ENCODE measurements around the gene CEP85L.

The CEP85L gene

DNA sequence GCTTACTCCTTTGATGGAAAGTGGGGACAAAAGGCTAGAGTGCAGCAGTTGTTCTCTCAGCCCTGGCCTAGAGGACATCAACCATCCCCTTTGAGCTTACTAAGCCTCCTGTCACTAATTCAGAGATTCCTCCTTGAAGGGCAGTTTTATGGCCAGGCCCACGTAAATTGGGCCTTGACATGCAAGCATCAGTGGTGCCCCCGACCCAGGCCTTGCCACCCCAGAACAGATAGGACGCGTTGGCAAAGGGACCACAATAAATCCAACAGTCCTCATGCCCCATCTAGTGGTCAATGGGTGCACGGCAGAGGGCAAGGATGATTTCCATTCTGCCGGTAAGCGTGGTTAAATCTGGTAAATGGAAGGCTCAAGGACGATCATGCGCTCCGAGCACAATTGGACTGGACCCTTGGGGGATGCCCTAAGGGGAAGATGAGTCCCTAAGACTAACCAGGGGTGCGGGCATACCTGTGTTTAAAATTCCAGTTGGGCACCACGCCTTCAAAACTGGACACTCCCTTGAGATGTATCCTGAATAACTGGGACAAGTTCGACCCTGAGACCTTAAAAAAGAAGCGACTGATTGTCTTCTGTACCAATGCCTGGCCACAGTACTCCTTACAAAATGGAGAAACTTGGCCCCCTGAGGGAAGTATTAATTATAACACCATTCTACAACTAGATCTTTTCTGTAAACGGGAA, 32.6 kb downstream of the CEP85L start:
- DNase-seq = no peak

DNA sequence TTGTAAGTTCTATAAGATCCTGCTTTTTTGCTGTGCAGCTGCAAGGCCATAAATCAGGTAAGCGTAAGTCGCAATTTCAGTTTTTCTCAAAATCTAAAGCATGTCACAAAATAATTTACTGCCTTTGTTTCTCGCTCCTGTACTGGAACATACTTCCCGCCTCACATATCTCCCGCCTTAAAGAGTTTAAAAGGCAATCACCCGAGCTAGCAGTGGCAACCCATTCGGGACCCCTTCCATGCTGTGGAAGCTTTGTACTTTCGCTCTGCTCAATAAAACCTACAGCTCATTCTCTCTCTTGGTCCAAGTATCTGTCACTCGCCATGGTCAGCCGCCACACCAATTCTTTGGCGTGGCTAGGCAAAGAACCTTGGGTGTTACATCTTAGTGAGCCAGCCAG, 34.0 kb downstream of the CEP85L start:
- DNase-seq = no peak

DNA sequence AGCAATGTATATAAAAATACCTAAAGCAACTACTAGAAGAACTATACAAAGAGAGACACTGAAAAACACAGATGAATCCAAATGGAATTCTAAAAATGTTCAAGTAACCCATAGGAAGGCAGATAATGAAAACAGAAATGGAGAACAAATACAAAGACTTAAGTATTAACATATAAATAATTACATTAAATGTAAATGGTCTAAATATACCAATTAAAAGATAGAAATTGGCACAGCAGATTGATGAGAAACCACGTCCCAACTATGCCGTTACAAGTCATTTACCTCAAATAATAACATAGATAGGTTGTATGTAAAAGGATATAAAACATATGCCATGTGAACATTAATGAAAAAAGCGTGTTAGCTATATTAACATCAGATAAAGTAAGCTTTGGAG, 40.1 kb downstream of the CEP85L start:
- DNase-seq = no peak

GRCh38 chr6:118606858-118607257, 44.5 kb downstream of the CEP85L start:
- DNase-seq = no peak

DNA sequence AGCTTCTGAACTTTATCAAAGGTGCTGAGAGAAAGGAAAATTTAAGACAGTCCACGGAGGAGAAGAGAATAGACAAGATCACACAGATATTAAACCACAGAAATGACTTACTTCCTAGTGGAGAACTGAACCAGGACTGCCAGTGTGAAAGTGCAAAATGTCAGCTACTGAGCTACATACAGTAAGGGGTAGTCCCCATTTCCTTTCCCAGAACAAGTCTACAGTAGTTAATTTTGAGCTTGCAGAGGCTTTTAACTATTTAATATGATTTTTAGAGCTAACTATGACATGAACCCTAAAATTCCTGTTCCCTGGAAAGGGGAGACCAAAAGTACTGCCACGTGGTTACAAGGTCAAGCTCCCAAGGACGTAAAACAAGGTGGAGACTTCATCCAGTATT, 45.1 kb downstream of the CEP85L start:
- DNase-seq = no peak

DNA sequence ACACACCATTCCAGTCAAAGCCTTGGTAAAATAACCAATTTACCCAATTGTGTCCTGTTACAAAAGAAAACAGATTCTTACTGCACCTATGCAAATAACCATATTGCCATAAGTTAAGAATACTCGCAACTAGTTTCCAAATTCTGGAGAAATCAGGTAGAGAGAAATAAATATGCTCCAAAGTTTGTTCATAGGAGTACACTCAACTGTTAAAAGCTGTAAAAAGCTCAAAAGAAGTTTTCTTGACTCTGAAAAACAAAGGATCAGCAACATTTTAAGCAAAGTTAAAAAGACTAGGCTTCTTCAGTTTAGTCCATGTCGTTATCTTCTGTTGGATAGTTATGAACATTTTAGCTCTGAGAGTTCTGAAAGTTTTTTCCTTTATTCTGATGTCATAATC, 48.0 kb downstream of the CEP85L start:
- no peak for DNase-seq

GRCh38 chr6:118602300-118602699, 49.1 kb downstream of the CEP85L start:
- DNase-seq = no peak

DNA sequence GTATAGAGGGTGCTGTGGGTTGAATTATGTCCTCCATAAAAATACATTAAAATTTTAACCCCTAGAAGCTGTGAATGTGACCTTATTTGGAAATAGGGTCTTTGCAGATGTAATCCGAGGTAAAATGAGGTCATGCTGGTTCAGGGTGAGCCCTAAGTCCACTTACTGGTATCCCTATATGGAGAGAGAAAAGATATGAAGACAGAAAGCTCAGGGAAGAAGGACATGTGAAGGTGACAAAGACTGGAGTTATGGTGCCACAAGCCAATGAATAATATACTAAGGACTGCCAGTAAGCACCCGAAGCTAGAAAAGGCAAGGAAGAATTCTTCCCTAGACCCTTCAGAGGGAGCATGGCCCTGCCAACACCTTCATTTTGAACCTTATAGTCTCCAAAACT, 53.1 kb downstream of the CEP85L start:
- DNase-seq = no peak

DNA sequence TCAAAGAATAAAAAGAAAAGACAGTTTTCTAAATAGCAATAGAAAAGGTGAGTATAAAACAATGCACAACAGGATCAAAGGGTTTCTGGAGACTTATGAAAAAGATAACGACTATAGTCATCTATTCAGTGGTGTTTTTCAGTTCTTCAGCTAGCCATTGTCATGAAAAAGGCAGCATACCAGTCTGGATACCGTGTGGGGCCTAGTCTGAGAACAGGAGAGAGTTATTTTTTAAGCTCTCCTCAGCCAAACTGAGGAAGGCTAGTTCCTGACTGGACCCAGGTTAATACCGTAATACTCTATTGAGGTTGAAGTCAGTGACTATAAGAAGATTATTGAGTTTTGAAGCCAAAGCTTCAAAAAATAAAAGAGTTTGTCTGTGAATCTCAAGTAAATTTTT, 53.8 kb downstream of the CEP85L start:
- DNase-seq = no peak

DNA sequence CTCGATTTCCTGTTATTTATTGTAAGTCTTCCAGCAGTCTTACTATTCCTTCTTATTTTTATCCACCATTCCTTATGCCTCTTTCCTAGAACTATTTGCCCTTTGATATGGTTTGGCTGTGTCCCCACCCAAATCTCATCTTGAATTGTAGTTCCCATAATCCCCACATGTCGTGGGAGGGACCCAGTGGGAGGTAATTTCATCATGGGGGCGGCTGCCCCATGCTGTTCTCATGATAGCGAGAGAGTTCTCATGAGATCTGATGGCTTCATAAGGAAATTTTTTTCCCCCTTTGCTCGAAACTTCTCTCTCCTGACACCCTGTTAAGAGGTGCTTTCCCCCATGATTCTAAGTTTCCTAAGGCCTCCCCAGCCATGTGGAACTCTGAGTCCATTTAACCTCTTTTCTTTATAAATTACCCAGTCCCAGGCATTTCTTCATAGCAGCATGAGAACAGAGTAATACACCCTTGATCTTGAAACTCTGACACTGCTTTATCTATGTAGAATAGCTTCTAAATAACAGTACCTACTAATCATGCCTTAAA, 54.5 kb downstream of the CEP85L start:
- DNase-seq = no peak

DNA sequence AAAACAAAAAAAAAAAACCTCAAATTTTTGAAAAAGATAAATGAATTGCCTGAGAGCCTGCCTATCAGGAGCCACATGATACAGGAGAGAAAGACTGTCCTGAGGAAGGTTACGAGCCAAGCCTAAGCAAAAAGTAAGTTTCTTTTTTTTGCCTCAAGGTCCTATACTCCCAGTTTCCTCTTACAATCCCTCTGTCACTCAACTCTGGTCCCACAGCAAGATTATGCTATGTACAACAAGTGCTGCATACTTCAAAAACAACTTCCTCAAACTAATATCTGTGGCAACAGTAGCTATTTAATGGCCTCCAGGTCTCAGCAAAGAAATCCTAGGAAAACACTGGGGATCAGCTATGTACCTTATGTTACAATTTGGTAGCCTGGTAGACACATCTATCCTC, 56.5 kb downstream of the CEP85L start:
- no peak for DNase-seq

DNA sequence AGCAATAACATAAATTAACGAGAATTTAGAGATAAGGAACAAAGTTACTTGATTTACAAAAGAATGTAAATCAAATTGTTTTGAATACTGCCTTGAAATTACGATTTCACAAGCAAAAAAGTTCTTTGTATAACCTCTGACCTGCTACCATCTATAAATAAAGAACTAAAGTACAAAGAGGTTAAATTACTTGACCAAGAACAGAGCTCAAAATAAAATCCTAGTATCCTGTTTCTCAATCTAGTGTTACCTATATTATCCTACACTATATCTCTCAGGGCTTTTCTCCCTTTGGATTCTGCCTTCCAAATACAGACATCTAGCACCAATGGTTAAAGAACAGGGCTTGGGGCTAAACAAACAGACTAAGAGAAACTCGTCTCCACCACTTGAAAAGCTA, 59.5 kb downstream of the CEP85L start:
- no peak for DNase-seq

DNA sequence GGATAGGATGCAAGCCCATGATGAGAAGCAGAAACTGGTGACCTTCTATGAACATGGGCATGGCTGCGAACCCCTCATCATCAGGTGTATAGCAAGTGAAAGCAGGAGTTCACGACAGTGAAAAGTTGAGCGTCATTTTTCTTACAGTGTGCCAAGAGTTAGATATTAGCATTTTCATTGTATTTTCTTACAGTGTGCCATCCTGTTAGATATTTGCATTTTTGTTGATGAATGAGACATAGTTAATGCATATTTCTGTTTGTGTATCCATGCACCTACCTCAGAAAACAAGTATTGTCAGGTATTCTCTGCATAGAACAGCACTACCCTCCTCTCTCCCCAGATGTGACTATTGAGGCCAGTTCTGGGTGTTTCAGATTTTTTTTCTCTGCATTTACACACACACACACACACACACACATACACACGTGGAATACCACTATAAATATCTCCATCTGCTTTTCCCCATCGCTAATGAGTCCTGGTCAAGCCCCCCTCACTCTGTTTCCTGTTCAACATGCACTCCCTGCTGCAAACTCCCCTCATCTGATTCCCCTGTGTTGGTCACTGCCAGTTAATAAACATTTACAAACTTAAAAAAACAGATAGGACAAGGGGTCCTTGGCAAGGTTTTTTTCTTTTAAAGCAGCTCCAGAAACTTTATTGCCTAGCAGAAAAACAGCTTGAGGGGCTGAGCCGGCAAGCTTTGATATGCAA, 61.6 kb downstream of the CEP85L start:
- no peak for DNase-seq

GRCh38 chr6:118589186-118589585, 62.2 kb downstream of the CEP85L start:
- no peak for DNase-seq

DNA sequence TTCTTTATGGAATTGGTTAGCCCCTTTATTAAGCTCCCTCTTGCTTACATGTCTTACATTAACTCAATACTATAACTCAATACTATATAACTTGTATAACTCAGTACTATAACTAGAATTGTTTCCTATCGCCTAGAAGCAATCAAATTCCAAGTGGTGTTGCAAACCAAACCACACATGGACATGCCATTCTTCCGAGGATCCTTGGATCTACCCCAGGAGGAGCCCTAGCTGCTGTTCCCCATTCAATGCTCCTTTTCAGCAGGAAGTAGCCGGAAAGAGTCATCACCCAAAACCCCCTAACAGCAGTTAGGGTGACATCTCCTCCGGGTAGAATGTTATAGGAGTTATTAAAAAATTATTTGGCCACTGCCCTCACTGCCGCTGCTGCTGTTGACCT, 62.8 kb downstream of the CEP85L start:
- DNase-seq = no peak

DNA sequence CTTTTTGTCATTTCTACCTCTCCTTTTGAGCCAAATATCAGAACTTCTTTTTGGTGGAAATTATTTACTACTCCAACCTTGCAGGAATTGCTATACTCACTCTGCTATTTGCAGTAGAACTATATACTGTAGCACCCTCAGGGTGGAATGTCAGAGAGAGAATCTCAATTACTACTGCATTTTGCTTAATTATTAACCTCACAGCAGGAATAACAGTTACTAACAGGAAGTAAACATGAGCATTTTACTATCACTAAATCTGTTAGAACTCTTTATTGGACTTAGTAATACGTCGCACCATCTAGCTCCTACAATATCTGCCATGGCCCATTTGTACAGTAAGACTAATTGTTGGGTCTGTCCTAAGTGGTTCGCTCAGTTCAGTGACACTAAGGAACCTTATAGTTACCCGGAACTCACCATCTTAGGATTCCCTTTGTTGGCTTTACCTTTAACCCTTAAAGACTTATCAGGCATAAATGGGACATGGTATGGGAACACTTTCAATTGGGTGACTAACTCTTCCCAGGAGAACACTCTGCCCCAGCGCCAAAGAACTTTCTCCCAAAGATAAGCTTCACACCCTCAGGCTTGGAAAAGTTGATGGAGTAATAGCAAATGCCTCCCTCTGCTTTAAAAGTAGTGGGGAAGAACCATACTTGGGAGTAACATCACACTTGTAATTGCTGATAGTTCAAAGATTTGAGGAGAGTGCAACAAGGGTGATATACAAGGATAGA, 64.5 kb downstream of the CEP85L start:
- no peak for DNase-seq

GRCh38 chr6:118584911-118585310, 66.5 kb downstream of the CEP85L start:
- no peak for DNase-seq

DNA sequence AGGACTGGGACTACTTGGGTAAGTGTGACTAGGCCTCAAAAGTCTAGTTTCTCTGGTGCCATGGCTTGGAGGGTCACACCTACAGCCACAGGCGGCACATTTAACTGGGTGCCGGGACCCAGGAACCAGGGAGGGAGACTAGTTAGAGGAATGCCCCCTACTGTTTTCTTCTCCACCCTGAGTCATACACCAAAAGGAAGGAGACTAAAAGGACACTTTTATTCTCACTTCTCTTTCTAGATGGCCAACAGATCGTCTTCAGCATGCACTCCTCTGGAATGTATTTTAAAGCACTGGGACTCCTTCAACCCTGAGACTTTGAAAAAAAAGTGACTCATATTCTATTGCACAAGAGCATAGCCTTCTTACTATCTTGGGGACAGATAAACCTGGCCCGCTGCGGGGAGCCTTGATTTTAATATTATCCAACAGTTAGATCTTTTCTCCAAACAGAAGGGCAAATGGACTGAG, 69.9 kb downstream of the CEP85L start:
- no peak for DNase-seq

GRCh38 chr6:118580585-118581419, 70.6 kb downstream of the CEP85L start:
- peak; percentile 64 for DNase-seq

- DNase-seq = no peak
Measured at GRCh38 chr6:118579786-118580185, 71.6 kb downstream of the CEP85L start.

DNA sequence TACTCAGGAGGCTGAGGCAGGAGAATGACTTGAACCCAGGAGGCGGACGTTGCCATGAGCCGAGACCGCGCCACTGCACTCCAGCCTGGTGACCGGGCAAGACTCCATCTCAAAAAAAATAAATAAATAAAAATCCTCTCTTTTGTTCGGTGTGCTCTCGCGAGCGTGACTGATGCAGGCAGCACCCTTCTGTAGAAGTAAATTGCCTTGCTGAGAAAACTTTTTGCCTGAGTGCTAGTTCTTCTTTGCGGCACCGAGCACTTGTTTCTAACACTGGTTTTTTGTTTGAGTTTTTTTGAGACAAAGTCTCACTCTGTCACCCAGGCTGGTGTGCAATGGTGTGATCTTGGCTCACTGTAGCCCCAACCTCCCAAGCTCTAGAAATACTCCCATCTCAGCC, 72.8 kb downstream of the CEP85L start:
- no peak for DNase-seq

DNA sequence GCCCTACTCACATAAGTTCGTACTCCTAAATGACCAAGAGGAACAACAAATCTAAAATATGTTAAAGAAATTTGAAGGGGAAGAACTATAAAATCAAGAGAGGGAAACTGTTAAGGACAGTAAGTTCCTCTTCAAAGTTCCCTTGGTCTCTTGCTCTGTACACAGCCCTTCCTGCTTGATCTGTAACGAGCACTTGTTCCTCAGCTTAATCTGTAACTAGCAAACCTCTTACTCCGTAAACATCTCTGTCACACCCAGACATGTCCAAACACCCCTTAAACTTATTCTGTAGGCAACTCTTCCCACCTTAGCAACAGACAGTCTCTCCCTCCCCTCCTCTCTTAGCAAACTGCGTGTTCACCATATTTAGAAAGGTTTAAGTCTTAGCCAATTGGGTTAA, 73.4 kb downstream of the CEP85L start:
- no peak for DNase-seq
